GM12874 (cell line): ENCODE measurements around the gene PDZRN4.

Experiments used
- TF ChIP-seq, protein P1 (sequence below): IDR thresholded peaks from 2 replicates; pipeline ENCODE4 v1.5.1; 2011; ENCODE audit warnings: low read depth, mild to moderate bottlenecking, control low read depth, low read length, moderate library complexity; ENCODE audit not compliant: insufficient read depth

The PDZRN4 gene

DNA sequence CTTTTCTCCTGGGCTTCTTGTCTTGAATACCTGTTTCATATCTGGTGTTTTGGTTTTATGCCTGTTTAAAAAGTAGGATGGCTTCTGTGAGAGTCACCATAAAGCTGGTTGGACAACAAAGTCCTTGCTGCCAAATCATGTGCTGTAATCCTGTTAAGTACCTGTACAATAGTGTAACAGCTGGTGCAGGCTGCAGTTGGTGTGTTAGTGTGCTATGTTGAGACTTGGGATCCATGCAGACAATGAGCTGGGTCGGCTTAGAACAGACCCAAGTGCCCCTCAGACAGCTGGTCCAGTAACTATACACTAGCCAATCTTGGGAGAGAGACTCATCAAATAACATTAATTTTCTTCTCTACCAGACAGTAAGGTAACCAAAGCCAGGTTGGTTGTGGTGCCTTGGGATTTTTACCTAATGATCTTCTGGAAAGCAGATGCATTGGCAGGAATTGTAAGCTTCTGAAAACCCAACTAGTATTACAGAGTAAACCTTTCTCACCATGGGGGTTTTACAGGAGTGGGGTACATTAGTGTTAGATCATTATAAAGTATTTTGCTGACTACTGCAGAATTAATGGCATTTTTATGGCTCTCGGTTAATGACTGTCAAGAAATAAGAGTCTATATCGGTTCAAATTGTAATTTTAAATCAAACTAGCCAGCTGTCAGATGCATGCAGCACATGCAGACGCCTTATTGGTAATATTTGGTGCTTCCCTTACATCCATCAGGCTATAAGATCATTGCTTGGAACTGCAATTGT lies 231.2 kb downstream of the PDZRN4 start:
- TF ChIP-seq, protein P1, sequence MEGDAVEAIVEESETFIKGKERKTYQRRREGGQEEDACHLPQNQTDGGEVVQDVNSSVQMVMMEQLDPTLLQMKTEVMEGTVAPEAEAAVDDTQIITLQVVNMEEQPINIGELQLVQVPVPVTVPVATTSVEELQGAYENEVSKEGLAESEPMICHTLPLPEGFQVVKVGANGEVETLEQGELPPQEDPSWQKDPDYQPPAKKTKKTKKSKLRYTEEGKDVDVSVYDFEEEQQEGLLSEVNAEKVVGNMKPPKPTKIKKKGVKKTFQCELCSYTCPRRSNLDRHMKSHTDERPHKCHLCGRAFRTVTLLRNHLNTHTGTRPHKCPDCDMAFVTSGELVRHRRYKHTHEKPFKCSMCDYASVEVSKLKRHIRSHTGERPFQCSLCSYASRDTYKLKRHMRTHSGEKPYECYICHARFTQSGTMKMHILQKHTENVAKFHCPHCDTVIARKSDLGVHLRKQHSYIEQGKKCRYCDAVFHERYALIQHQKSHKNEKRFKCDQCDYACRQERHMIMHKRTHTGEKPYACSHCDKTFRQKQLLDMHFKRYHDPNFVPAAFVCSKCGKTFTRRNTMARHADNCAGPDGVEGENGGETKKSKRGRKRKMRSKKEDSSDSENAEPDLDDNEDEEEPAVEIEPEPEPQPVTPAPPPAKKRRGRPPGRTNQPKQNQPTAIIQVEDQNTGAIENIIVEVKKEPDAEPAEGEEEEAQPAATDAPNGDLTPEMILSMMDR: no peak

- TF ChIP-seq, protein P1: no peak
Measured at GRCh38 chr12:41424651-41425050, 236.5 kb downstream of the PDZRN4 start.

GRCh38 chr12:41433460-41433859 lies 245.3 kb downstream of the PDZRN4 start:
- TF ChIP-seq, protein P1: no peak

DNA sequence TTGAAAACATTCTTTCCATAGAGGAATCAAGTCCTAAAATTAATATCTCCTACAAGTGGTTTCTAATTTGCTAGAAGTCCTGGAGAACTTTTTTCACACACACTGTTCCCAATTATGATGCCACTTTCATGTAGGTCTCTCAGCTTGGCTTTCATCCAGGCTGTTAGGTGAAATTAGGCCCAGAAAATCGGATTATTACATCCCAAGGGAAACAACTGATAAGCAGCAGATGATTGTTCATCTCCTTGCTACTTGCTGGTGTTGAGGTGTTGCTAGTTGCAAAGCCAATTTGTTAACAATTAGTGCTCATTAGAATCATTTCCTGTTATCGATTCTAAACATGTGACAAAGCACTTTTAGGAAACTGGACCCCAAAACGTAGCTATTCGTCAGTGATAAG lies 248.0 kb downstream of the PDZRN4 start:
- TF ChIP-seq, protein P1: no peak

GRCh38 chr12:41437563-41437962 lies 249.4 kb downstream of the PDZRN4 start:
- TF ChIP-seq, protein P1: no peak

DNA sequence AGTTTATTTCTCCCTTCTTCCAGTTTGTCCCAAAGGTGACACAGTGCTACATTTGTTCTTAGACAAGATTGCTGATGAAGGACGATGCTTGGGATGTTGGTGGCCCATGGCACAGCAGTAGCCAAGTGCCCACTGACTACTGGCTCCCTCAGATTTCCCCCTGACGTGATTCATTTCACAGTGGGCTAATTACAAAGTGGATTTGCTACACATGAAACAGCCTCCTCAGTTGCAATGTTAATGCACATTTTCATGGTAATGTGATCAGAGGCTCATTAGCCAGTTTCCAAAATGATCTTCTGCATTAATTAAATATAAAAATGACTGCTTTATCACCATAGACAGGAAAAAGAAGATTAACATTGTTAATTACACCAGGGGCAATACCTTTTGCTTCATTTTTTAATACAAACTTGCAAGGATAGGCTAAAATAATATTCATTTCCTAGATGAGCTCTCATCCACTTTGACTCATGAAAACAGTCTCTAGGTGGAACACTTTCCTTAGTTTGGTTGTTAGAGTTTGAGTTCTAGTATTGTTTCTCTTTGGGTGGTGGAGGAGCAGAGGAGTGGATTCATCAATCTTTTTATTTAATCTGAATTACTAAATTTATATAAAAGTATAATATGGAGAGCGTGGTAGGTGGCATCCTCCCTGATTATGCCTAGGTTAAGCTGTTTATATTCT lies 250.9 kb downstream of the PDZRN4 start:
- TF ChIP-seq, protein P1: no peak

DNA sequence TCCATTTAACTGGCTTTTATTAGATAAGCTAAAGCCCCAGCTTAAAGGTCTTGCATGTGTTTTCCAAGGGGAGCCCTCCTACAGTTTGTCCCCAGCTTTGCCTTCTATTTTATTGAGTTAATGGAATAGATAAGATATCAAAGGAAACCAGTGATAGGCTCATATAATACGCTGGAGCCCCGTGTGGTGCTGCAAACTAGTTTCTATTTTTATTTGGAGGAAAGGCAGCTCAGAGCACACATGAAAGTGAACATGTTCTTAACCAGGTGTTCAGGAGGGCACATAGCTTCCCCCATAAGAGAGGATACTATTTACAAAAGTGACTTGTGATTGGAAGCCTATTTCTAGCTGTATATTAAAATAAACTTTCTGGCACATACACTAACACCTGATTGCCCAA lies 251.7 kb downstream of the PDZRN4 start:
- TF ChIP-seq, protein P1: no peak
